GM21390 (cell line): ENCODE measurements around the gene SHC3.

Experiments used
- ATAC-seq: cut with Tn5 transposase; IDR thresholded peaks from one replicate; pipeline ENCODE4 v1.9.1; 2021; ENCODE audit not compliant: unreplicated experiment

The SHC3 gene

GRCh38 chr9:88991066-88992034, 187.3 kb downstream of the SHC3 start, which contains the start of gene S1PR3:
Gene S1PR3 (plus strand): TSS chr9:88991468. CDS start chr9:89001201, 9,733 bp downstream.
- no peak for ATAC-seq

- no peak for ATAC-seq
These were observed 187.9 kb downstream of the SHC3 start for GRCh38 chr9:88990729-88991065.

GRCh38 chr9:88990041-88990728, 188.4 kb downstream of the SHC3 start:
- ATAC-seq, result no peak

- ATAC-seq, result no peak
These were observed 189.6 kb downstream of the SHC3 start for GRCh38 chr9:88988796-88989641.

GRCh38 chr9:88987661-88988060, 191.0 kb downstream of the SHC3 start:
- no peak for ATAC-seq

GRCh38 chr9:88986776-88987175, 191.8 kb downstream of the SHC3 start:
- no peak for ATAC-seq

- no peak for ATAC-seq
These were observed 193.0 kb downstream of the SHC3 start for GRCh38 chr9:88985616-88986015.

- ATAC-seq, result no peak
These were observed 194.1 kb downstream of the SHC3 start for GRCh38 chr9:88984543-88984883.

GRCh38 chr9:88983865-88984542, 194.6 kb downstream of the SHC3 start:
- no peak for ATAC-seq

- ATAC-seq, result no peak
These were observed 197.8 kb downstream of the SHC3 start for GRCh38 chr9:88980740-88981203.

GRCh38 chr9:88979791-88980190, 198.8 kb downstream of the SHC3 start:
- no peak for ATAC-seq

- no peak for ATAC-seq
These were observed 199.6 kb downstream of the SHC3 start for GRCh38 chr9:88979021-88979420.

- no peak for ATAC-seq
These were observed 200.6 kb downstream of the SHC3 start for GRCh38 chr9:88978034-88978433.

GRCh38 chr9:88976890-88977257, 201.7 kb downstream of the SHC3 start:
- no peak for ATAC-seq

- no peak for ATAC-seq
These were observed 202.4 kb downstream of the SHC3 start for GRCh38 chr9:88975966-88976889.

GRCh38 chr9:88974641-88975040, 204.0 kb downstream of the SHC3 start:
- ATAC-seq, result no peak

- no peak for ATAC-seq
These were observed 205.2 kb downstream of the SHC3 start for GRCh38 chr9:88973281-88974045.

GRCh38 chr9:88972401-88972800, 206.2 kb downstream of the SHC3 start:
- no peak for ATAC-seq
